Effector CD8-positive, alpha-beta T cell (primary cell): ENCODE data around the gene RELN.
"Not testable (repeated sequence)": the region's sequence is repeated elsewhere in the genome, so short reads cannot be mapped to it uniquely, and the experiment has no call there.

Experiments used
- DNase-seq: peaks from one replicate; lab custom pipeline; 2025; lab: John Stamatoyannopoulos, UW

Gene RELN

GRCh38 chr7:103787041-103787440, 202.4 kb downstream of the RELN start:
- not testable (repeated sequence) for DNase-seq

- no peak for DNase-seq
These were observed 204.7 kb downstream of the RELN start for GRCh38 chr7:103784646-103785286.

GRCh38 chr7:103781409-103781808, 208.0 kb downstream of the RELN start:
- DNase-seq, result no peak

GRCh38 chr7:103780561-103780960, 208.9 kb downstream of the RELN start:
- DNase-seq, result not testable (repeated sequence)

- no peak for DNase-seq
These were observed 212.0 kb downstream of the RELN start for GRCh38 chr7:103777440-103777839.

- DNase-seq, result no peak
These were observed 215.7 kb downstream of the RELN start for GRCh38 chr7:103773726-103774125.

- DNase-seq, result no peak
These were observed 217.2 kb downstream of the RELN start for GRCh38 chr7:103772171-103772773.

- no peak for DNase-seq
These were observed 218.2 kb downstream of the RELN start for GRCh38 chr7:103771294-103771693.

GRCh38 chr7:103766660-103767059, 222.8 kb downstream of the RELN start:
- DNase-seq, result no peak

- no peak for DNase-seq
These were observed 223.6 kb downstream of the RELN start for GRCh38 chr7:103765901-103766300.

- no peak for DNase-seq
These were observed 224.6 kb downstream of the RELN start for GRCh38 chr7:103764901-103765300.

GRCh38 chr7:103762877-103763276, 226.6 kb downstream of the RELN start:
- DNase-seq, result no peak

- DNase-seq, result no peak
These were observed 227.2 kb downstream of the RELN start for GRCh38 chr7:103762065-103762760.

GRCh38 chr7:103752995-103753394, 236.5 kb downstream of the RELN start:
- DNase-seq, result no peak

GRCh38 chr7:103751311-103751880, 238.1 kb downstream of the RELN start:
- DNase-seq, result no peak

- DNase-seq, result no peak
These were observed 240.8 kb downstream of the RELN start for GRCh38 chr7:103748680-103749079.

- DNase-seq, result no peak
These were observed 254.1 kb downstream of the RELN start for GRCh38 chr7:103735377-103735776.

GRCh38 chr7:103731169-103731568, 258.3 kb downstream of the RELN start:
- DNase-seq, result no peak

GRCh38 chr7:103729026-103729425, 260.4 kb downstream of the RELN start:
- no peak for DNase-seq

GRCh38 chr7:103727982-103728610, 261.4 kb downstream of the RELN start:
- DNase-seq, result no peak

GRCh38 chr7:103719070-103719469, 270.4 kb downstream of the RELN start:
- DNase-seq, result no peak

GRCh38 chr7:103718482-103719061, 270.9 kb downstream of the RELN start:
- DNase-seq, result no peak
